ENCODE results near the gene GAK. TPM values are rescaled to one million over a fixed set of nuclear protein-coding genes. Genes with fewer than 3 reads are reported as not detected.

GAK gene
- total and polyA plus RNA-seq, 9 donors = 26.4 to 44.0 (median 33.2) TPM

GRCh38 chr4:878796-879728, 53.1 kb downstream of the GAK start:
- no peaks in the 10 kb centered on the region for H3K9me3 ChIP-seq (replicated peaks; ENCODE audit: control insufficient read depth, low read depth, low read length)
- no peak overlapping the region for H3K27ac ChIP-seq (ENCODE audit: low read length)
- 89% methylated on average over 21 of the region's 23 CpGs for WGBS (ENCODE audit: insufficient coverage)
- H3K36me3 ChIP-seq (ENCODE audit: control insufficient read depth, insufficient read depth, low read length) = peaks cover 82% of the 10 kb centered on the region
- H3K27me3 ChIP-seq (ENCODE audit: control insufficient read depth, insufficient read depth, low read length) = no peaks in the 10 kb centered on the region
- no peak for DNase-seq
- H3K4me3 ChIP-seq (ENCODE audit: low read length) = no peak overlapping the region
- H3K4me1 ChIP-seq (ENCODE audit: control insufficient read depth, insufficient read depth, low read length) = peaks cover 5% of the 10 kb centered on the region

- no peak for DNase-seq
- 91% methylated on average over 21 of the region's 25 CpGs for WGBS (ENCODE audit: insufficient coverage)
- H3K9me3 ChIP-seq (replicated peaks; ENCODE audit: control insufficient read depth, low read depth, low read length) = no peaks in the 10 kb centered on the region
- peaks cover 15% of the 10 kb centered on the region for H3K4me1 ChIP-seq (ENCODE audit: control insufficient read depth, insufficient read depth, low read length)
- no peaks in the 10 kb centered on the region for H3K27me3 ChIP-seq (ENCODE audit: control insufficient read depth, insufficient read depth, low read length)
- peaks cover 81% of the 10 kb centered on the region for H3K36me3 ChIP-seq (ENCODE audit: control insufficient read depth, insufficient read depth, low read length)
- H3K27ac ChIP-seq (ENCODE audit: low read length) = no peak overlapping the region
- H3K4me3 ChIP-seq (ENCODE audit: low read length) = no peak overlapping the region
These were observed 54.6 kb downstream of the GAK start for GRCh38 chr4:877502-877901.

- H3K27me3 ChIP-seq (ENCODE audit: control insufficient read depth, insufficient read depth, low read length) = no peaks in the 10 kb centered on the region
- 86% methylated on average over 19 of the region's 24 CpGs for WGBS (ENCODE audit: insufficient coverage)
- H3K9me3 ChIP-seq (replicated peaks; ENCODE audit: control insufficient read depth, low read depth, low read length) = no peaks in the 10 kb centered on the region
- peaks cover 19% of the 10 kb centered on the region for H3K4me1 ChIP-seq (ENCODE audit: control insufficient read depth, insufficient read depth, low read length)
- no peak overlapping the region for H3K4me3 ChIP-seq (ENCODE audit: low read length)
- DNase-seq = no peak
- H3K36me3 ChIP-seq (ENCODE audit: control insufficient read depth, insufficient read depth, low read length) = peaks cover 79% of the 10 kb centered on the region
- no peak overlapping the region for H3K27ac ChIP-seq (ENCODE audit: low read length)
These were observed 55.3 kb downstream of the GAK start for GRCh38 chr4:876780-877179.

- Histone ChIP-seq H3K27ac (ENCODE audit: low read length) (no peak overlapping the region), H3K27me3 (ENCODE audit: control insufficient read depth, insufficient read depth, low read length) (no peaks in the 10 kb centered on the region), H3K4me1 (ENCODE audit: control insufficient read depth, insufficient read depth, low read length) (peaks cover 27% of the 10 kb centered on the region), H3K36me3 (ENCODE audit: control insufficient read depth, insufficient read depth, low read length) (peaks cover 72% of the 10 kb centered on the region), H3K4me3 (ENCODE audit: low read length) (no peak overlapping the region), H3K9me3 (replicated peaks; ENCODE audit: control insufficient read depth, low read depth, low read length) (no peaks in the 10 kb centered on the region)
- WGBS (ENCODE audit: insufficient coverage) = 91% methylated on average over 24 of the region's 26 CpGs
- peak; percentile 26 for DNase-seq
These were observed 56.2 kb downstream of the GAK start for GRCh38 chr4:875818-876423.

GRCh38 chr4:874971-875817, 56.9 kb downstream of the GAK start:
- 93% methylated on average over 9 of the region's 17 CpGs for WGBS (ENCODE audit: insufficient coverage)

GRCh38 chr4:874056-874455, 58.1 kb downstream of the GAK start:
- WGBS (ENCODE audit: insufficient coverage) = 78% methylated on average over 4 of the region's 9 CpGs

More at GRCh38 chr4:874971-875817, 56.9 kb downstream of the GAK start:
- DNase-seq = no peak
- H3K4me1 ChIP-seq (ENCODE audit: control insufficient read depth, insufficient read depth, low read length) = peaks cover 34% of the 10 kb centered on the region
- H3K4me3 ChIP-seq (ENCODE audit: low read length) = no peak overlapping the region
- no peaks in the 10 kb centered on the region for H3K27me3 ChIP-seq (ENCODE audit: control insufficient read depth, insufficient read depth, low read length)
- H3K36me3 ChIP-seq (ENCODE audit: control insufficient read depth, insufficient read depth, low read length) = peaks cover 70% of the 10 kb centered on the region
- H3K9me3 ChIP-seq (replicated peaks; ENCODE audit: control insufficient read depth, low read depth, low read length) = no peaks in the 10 kb centered on the region
- H3K27ac ChIP-seq (ENCODE audit: low read length) = no peak overlapping the region

GRCh38 chr4:872241-872981, 59.7 kb downstream of the GAK start:
- DNase-seq = no peak
- Histone ChIP-seq H3K4me1 (ENCODE audit: control insufficient read depth, insufficient read depth, low read length) (peaks cover 37% of the 10 kb centered on the region), H3K4me3 (ENCODE audit: low read length) (no peak overlapping the region), H3K27me3 (ENCODE audit: control insufficient read depth, insufficient read depth, low read length) (no peaks in the 10 kb centered on the region), H3K9me3 (replicated peaks; ENCODE audit: control insufficient read depth, low read depth, low read length) (no peaks in the 10 kb centered on the region), H3K27ac (ENCODE audit: low read length) (no peak overlapping the region), H3K36me3 (ENCODE audit: control insufficient read depth, insufficient read depth, low read length) (peaks cover 73% of the 10 kb centered on the region)
- 89% methylated on average over 37 of the region's 43 CpGs for WGBS (ENCODE audit: insufficient coverage)

More at GRCh38 chr4:874056-874455, 58.1 kb downstream of the GAK start:
- Histone ChIP-seq H3K27me3 (ENCODE audit: control insufficient read depth, insufficient read depth, low read length) (no peaks in the 10 kb centered on the region), H3K36me3 (ENCODE audit: control insufficient read depth, insufficient read depth, low read length) (peaks cover 68% of the 10 kb centered on the region), H3K4me3 (ENCODE audit: low read length) (no peak overlapping the region), H3K4me1 (ENCODE audit: control insufficient read depth, insufficient read depth, low read length) (peaks cover 37% of the 10 kb centered on the region), H3K27ac (ENCODE audit: low read length) (no peak overlapping the region), H3K9me3 (replicated peaks; ENCODE audit: control insufficient read depth, low read depth, low read length) (no peaks in the 10 kb centered on the region)
- DNase-seq = no peak

- Histone ChIP-seq H3K9me3 (replicated peaks; ENCODE audit: control insufficient read depth, low read depth, low read length) (no peaks in the 10 kb centered on the region), H3K4me1 (ENCODE audit: control insufficient read depth, insufficient read depth, low read length) (peaks cover 37% of the 10 kb centered on the region), H3K27ac (ENCODE audit: low read length) (no peak overlapping the region), H3K27me3 (ENCODE audit: control insufficient read depth, insufficient read depth, low read length) (no peaks in the 10 kb centered on the region), H3K36me3 (ENCODE audit: control insufficient read depth, insufficient read depth, low read length) (peaks cover 74% of the 10 kb centered on the region), H3K4me3 (ENCODE audit: low read length) (no peak overlapping the region)
- DNase-seq = no peak
- WGBS (ENCODE audit: insufficient coverage) = 56% methylated on average over 9 of the region's 9 CpGs
These were observed 60.6 kb downstream of the GAK start for GRCh38 chr4:871484-871883.

GRCh38 chr4:870951-871350, 61.2 kb downstream of the GAK start:
- Histone ChIP-seq H3K9me3 (replicated peaks; ENCODE audit: control insufficient read depth, low read depth, low read length) (no peaks in the 10 kb centered on the region), H3K27ac (ENCODE audit: low read length) (no peak overlapping the region), H3K4me1 (ENCODE audit: control insufficient read depth, insufficient read depth, low read length) (peaks cover 37% of the 10 kb centered on the region), H3K4me3 (ENCODE audit: low read length) (no peak overlapping the region), H3K27me3 (ENCODE audit: control insufficient read depth, insufficient read depth, low read length) (no peaks in the 10 kb centered on the region), H3K36me3 (ENCODE audit: control insufficient read depth, insufficient read depth, low read length) (peaks cover 74% of the 10 kb centered on the region)
- peak; percentile 23 for DNase-seq
- WGBS (ENCODE audit: insufficient coverage) = 62% methylated on average over 20 of the region's 20 CpGs

Measured in muscle of leg (tissue), 11 donors.